HepG2 (cell line): ENCODE measurements around the gene COCH. TPM values are rescaled to one million over a fixed set of nuclear protein-coding genes. Genes with fewer than 3 reads are reported as not detected.

Experiments
- ATAC-seq: fragments of 200-7000 bp; cut with Tn5 transposase; 3 replicates; pipeline ENCODE4 v1.9.1; 2020; ENCODE audit warnings: mild to moderate bottlenecking, moderate library complexity
- BruUV-seq: library from RNA; stranded (reverse); fragments of 400-500 nt; replicated peaks from 2 replicates; lab custom pipeline; 2021; lab: Mats Ljungman, UMichigan
- CTCF ChIA-PET: fragments of 300-600 bp; formaldehyde crosslinking; extraction: SDS; loops from one replicate; lab custom pipeline; 2021; ENCODE audit warnings: low total read pairs, inconsistent platforms, low intra/inter-chr PET ratio; lab: Yijun Ruan, JAX
- POLR2A ChIA-PET: fragments of 350-600 bp; sonication (Branson Sonifier 250); formaldehyde crosslinking; loops from one replicate; lab custom pipeline; 2020; ENCODE audit warnings: antibody characterized with exemption, inconsistent platforms; lab: Yijun Ruan, JAX
- DNase-seq: peaks from one replicate; pipeline ENCODE4 v3.0.0-alpha.2; 2015; ENCODE audit warnings: low spot score
- FAIRE-seq: peaks from 3 replicates; lab custom pipeline; 2011; peaks lifted over from hg19 to GRCh38; lab: Jason Lieb, UNC
- H2AFZ ChIP-seq: one replicate; pipeline ENCODE4 v1.6.1; 2011; ENCODE audit warnings: low read length, inconsistent platforms
- H3K27ac ChIP-seq: fragments of 300-600 bp; 3 replicates; pipeline ENCODE4 v1.8.0; 2011; ENCODE audit warnings: mixed run types, mild to moderate bottlenecking, mixed read lengths, low read length, inconsistent platforms; ENCODE audit not compliant: insufficient read depth; ENCODE audit errors: extremely low read length
- H3K27me3 ChIP-seq, 2 experiments: fragments of 200-600 bp in 1 of 2; 2 replicates in 1 of 2; 3 replicates in 1 of 2; pipeline versions ENCODE4 v1.6.0 to v1.8.0; 2011; ENCODE audit warnings: low read length in 2 of 2, mild to moderate bottlenecking in 2 of 2, moderate library complexity in 2 of 2, inconsistent platforms in 1 of 2; ENCODE audit not compliant: insufficient read depth in 2 of 2, control insufficient read depth in 1 of 2
- H3K36me3 ChIP-seq, 2 experiments: fragments of 200-600 bp in 1 of 2; replicated peaks in 1 of 2; 2 replicates in 1 of 2; 3 replicates in 1 of 2; pipeline versions ENCODE4 v1.5.1 to v1.8.0; 2011; ENCODE audit warnings: low read length in 2 of 2, inconsistent platforms in 1 of 2; ENCODE audit not compliant: insufficient read depth in 2 of 2, control insufficient read depth in 1 of 2
- H3K4me1 ChIP-seq: 2 replicates; pipeline ENCODE4 v1.5.1; 2012; ENCODE audit warnings: low read length, inconsistent platforms; ENCODE audit not compliant: insufficient read depth
- H3K4me2 ChIP-seq: 2 replicates; pipeline ENCODE4 v1.6.0; 2011; ENCODE audit warnings: low read depth, low read length, inconsistent platforms
- H3K4me3 ChIP-seq, 3 experiments: fragments of 200-600 bp in 1 of 3; sonication (generic), shearing (Covaris generic) in 1 of 3; replicated peaks in 1 of 3; 2 replicates each; pipeline ENCODE4 v1.5.1; 2011 to 2016; ENCODE audit warnings: low read length in 3 of 3, inconsistent platforms in 2 of 3, low read depth in 2 of 3, mild to moderate bottlenecking in 2 of 3, control low read depth in 1 of 3, mixed read lengths in 1 of 3; ENCODE audit not compliant: insufficient read depth in 1 of 3
- H3K79me2 ChIP-seq: one replicate; pipeline ENCODE4 v1.6.1; 2011; ENCODE audit warnings: low read length, inconsistent platforms; ENCODE audit not compliant: insufficient read depth
- H3K9ac ChIP-seq: 2 replicates; pipeline ENCODE4 v1.6.0; 2011; ENCODE audit warnings: mild to moderate bottlenecking, low read depth, low read length, inconsistent platforms; ENCODE audit not compliant: insufficient read depth
- H3K9me3 ChIP-seq: 2 replicates; pipeline ENCODE4 v1.5.1; 2012; ENCODE audit warnings: mild to moderate bottlenecking, low read length
- H4K20me1 ChIP-seq: 2 replicates; pipeline ENCODE4 v1.6.0; 2011; ENCODE audit warnings: inconsistent platforms, mild to moderate bottlenecking, low read length, moderate library complexity; ENCODE audit not compliant: insufficient read depth
- DZIP1 ChIP-seq: sonication (generic); formaldehyde crosslinking; IDR thresholded peaks from 2 replicates; pipeline ENCODE4 v1.5.0; 2020; ENCODE audit warnings: mild to moderate bottlenecking, missing genetic modification reagents
- NFKBIZ ChIP-seq: IDR thresholded peaks from 2 replicates; pipeline ENCODE4 v1.6.1; 2018; ENCODE audit warnings: missing genetic modification reagents, missing compliant biosample characterization
- SRSF9 ChIP-seq: fragments of 200-400 bp; formaldehyde crosslinking; IDR thresholded peaks from 2 replicates; pipeline ENCODE4 v1.6.1; 2018; ENCODE audit warnings: borderline replicate concordance, mild to moderate bottlenecking, low read depth, low read length; ENCODE audit not compliant: insufficient read depth, poor library complexity, severe bottlenecking
- ZBTB2 ChIP-seq: sonication (generic); formaldehyde crosslinking; IDR thresholded peaks from 2 replicates; pipeline ENCODE4 v1.8.0; 2022; ENCODE audit warnings: low read depth, missing genetic modification reagents
- ZNF251 ChIP-seq: sonication (generic); formaldehyde crosslinking; IDR thresholded peaks from 2 replicates; pipeline ENCODE4 v1.9.0; 2021; ENCODE audit warnings: mild to moderate bottlenecking, missing genetic modification reagents
- ZNF549 ChIP-seq: sonication (generic); formaldehyde crosslinking; IDR thresholded peaks from 2 replicates; pipeline ENCODE4 v1.5.0; 2020; ENCODE audit warnings: missing genetic modification reagents
- WGBS: methylation state at CpG from one replicate; pipeline ENCODE4 v1.1.6; 2017; ENCODE audit warnings: low lambda C conversion rate; 5-methylcytosine and 5-hydroxymethylcytosine counted together
- in situ Hi-C: cut with HindIII; loops from 2 replicates; pipeline ENCODE4 v1.10.0; 2017; ENCODE audit warnings: low pct_unique_long_range_greater_than_20kb; ENCODE audit not compliant: extremely low pct_ligation_motif_present
- intact Hi-C: fragments of 100-400 bp; cut with micrococcal nuclease; formaldehyde crosslinking; loops from one replicate; pipeline ENCODE4 v1.10.0; 2022; ENCODE audit not compliant: unreplicated experiment
- polyA plus RNA-seq, 8 experiments: library from polyadenylated mRNA; depleted of rRNA in 3 of 8; stranded (reverse) in 7 of 8; unstranded in 1 of 8; fragments of >200 nt; fragmentation: Illumina TruSeq in 4 of 8; extraction: Trizol in 4 of 8; gene quantifications; 2 replicates each; pipeline versions ENCODE4 v1.2.1 to v1.2.3, GENCODE V29; 2011 to 2016; ENCODE audit warnings: low read depth in 4 of 8, missing spikeins in 1 of 8, mixed read lengths in 1 of 8; ENCODE audit not compliant: insufficient read depth in 1 of 8
- total RNA-seq, 5 experiments: library from RNA; depleted of rRNA; stranded (reverse); fragments of >200 nt; fragmentation: Illumina TruSeq; extraction: Trizol; gene quantifications; 2 replicates each; pipeline ENCODE4 v1.2.3, GENCODE V29; 2016; ENCODE audit warnings: low read depth in 1 of 5

The COCH gene
- total and polyA plus RNA-seq, 2 of the 13 experiments (the other 11 are each of a cell fraction or from before 2014, with no cell fraction given) = 78.2 to 79.3 TPM

DNA sequence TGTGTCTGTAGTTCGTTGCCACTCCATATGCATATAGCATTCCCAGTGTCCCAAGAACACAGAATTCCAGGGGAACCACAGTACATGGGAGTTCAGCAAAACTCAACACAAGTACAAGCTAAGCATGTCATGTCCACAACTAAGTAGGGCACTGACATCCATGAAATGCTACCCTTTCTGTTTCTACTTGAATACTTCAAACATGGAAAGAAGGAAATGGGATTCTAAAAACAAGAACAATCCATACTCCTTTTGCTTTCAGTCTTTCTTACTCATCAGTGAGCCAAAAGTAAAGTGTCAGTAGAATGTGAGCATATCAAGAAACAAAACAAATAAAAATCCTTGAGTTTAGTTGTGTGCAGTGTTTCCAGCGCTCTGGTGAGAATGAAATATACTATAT, 36.0 kb upstream of the COCH start:
- CTCF ChIA-PET = no interaction called here

DNA sequence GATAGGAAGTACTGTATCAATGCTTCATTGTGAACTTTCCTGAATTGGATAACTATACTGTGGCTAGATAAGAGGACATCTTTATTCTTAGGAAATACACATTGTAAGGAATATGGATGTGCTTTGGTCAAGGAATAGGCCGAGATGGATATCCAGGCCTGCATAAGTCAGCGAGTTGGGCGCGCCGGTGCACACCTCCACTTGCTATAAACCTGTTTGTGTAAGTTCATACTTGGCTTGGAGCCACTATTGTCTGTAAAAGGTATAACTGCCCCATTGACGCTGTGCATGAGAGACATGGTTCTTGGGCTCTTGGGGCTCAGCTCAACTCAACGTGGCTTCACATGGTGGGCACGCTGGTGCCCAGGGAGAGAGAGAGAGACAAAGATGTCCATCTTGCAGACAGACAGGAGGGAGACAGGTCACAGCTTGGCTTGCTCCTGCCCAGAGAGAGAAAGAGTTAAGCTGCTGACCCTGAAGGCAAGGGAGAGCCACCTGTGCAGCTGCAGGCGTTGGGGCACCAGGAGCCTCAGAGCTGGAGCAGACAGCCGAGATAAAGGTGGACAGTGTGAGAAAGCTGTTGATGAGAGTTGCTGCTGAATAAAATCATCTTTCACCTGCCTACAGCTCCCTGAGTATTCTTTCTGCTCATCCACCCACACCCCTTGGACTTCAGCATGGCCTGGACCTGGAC, 34.1 kb upstream of the COCH start:
- H2AFZ ChIP-seq = no peak overlapping the region
- H3K4me3 ChIP-seq = no peak overlapping the region
- WGBS = 36% methylated on average over 10 of the region's 10 CpGs
- intact Hi-C loops = no loop called here
- no peak overlapping the region for H3K4me2 ChIP-seq
- H3K36me3 ChIP-seq = no peaks in the 10 kb centered on the region
- peak; percentile 49; the same call in 1 of the 2 replicates for TF ChIP-seq DZIP1 (CRISPR knock-in tag)
- TF ChIP-seq NFKBIZ = no peak
- TF ChIP-seq, all 625 proteins: peak for 1
- no peaks in the 10 kb centered on the region for H3K27me3 ChIP-seq
- ATAC-seq (peak; percentile 62), FAIRE-seq (no peak), DNase-seq (no peak)
- 0 out of 2 replicates have a peak, but pooled peaks cover under 1% of the 10 kb centered on the region for H3K9me3 ChIP-seq
- BruUV-seq = no TSS peak
- ChIA-PET POLR2A (no interaction called here), CTCF (no interaction called here)
- H3K79me2 ChIP-seq = no peaks in the 10 kb centered on the region
- no peak overlapping the region for H3K27ac ChIP-seq
- no peaks in the 10 kb centered on the region for H4K20me1 ChIP-seq
- H3K9ac ChIP-seq = no peak overlapping the region
- in situ Hi-C loops = no loop called here
- no peaks in the 10 kb centered on the region for H3K4me1 ChIP-seq

More for the DNA sequence above, 36.0 kb upstream of the COCH start:
- Histone ChIP-seq H3K4me3 (no peak overlapping the region), H3K9me3 (peaks cover 16% of the 10 kb centered on the region), H3K27me3 (no peaks in the 10 kb centered on the region), H2AFZ (no peak overlapping the region), H3K4me2 (no peak overlapping the region), H3K27ac (no peak overlapping the region), H4K20me1 (no peaks in the 10 kb centered on the region), H3K36me3 (no peaks in the 10 kb centered on the region), H3K9ac (no peak overlapping the region)
- intact Hi-C loops (no loop called here), in situ Hi-C loops (no loop called here)
- FAIRE-seq = no peak
- no peak; the same call in 1 of the 3 replicates for ATAC-seq
- WGBS = 0% methylated on average over 2 of the region's 2 CpGs
- DNase-seq = no peak
- TF ChIP-seq ZNF251 (CRISPR knock-in tag) = 0 out of 2 replicates have a peak, but pooled peaks have one; percentile 36
- no peak for TF ChIP-seq ZNF549
- no peak for TF ChIP-seq ZBTB2 (CRISPR knock-in tag)
- TF ChIP-seq SRSF9 = no peak
- TF ChIP-seq, all 625 proteins: peak for 1
- H3K79me2 ChIP-seq = no peaks in the 10 kb centered on the region
- POLR2A ChIA-PET = no interaction called here
- no peaks in the 10 kb centered on the region for H3K4me1 ChIP-seq
- BruUV-seq = no TSS peak
